OCI-LY7 (cell line): ENCODE measurements around the gene KCNJ8.

Experiments
- CTCF ChIP-seq: fragments of 200-600 bp; sonication (generic); conservative IDR thresholded peaks from 2 replicates; pipeline ENCODE4 v1.5.1; 2014; ENCODE audit warnings: mild to moderate bottlenecking, antibody characterized with exemption, low read length, moderate library complexity, mixed read lengths
- EZH2phosphoT487 ChIP-seq: fragments of 200-600 bp; sonication (generic); IDR thresholded peaks from 2 replicates; pipeline ENCODE4 v1.6.1; 2018; ENCODE audit warnings: low read depth, borderline replicate concordance, mild to moderate bottlenecking, mixed run types, antibody characterized with exemption, low read length, moderate library complexity, mixed read lengths

- no peak for TF ChIP-seq CTCF
- TF ChIP-seq EZH2phosphoT487: no peak
These were observed 25.5 kb upstream of the KCNJ8 start for GRCh38 chr12:21800011-21800410.
